Posterior cingulate gyrus (tissue), 11 donors: Measurements from ENCODE around the gene NAALADL2.
"Not testable (repeated sequence)": the region's sequence is repeated elsewhere in the genome, so short reads cannot be mapped to it uniquely, and the experiment has no call there.

ENCODE experiments used
- DNase-seq, 10 donors: peaks; one replicate each; pipeline versions ENCODE4 v3.0.0 to v3.0.0-alpha.2; 2020 to 2021; ENCODE audit warnings: mixed read lengths in 3 of 10
- intact Hi-C: fragments of 100-400 bp; cut with DNase I; formaldehyde crosslinking; loops from one replicate; pipeline ENCODE4 v1.15.1; 2023

Gene NAALADL2

GRCh38 chr3:175443682-175444081 is 584.5 kb downstream of the NAALADL2 start:
- intact Hi-C loops, result no loop called here
- DNase-seq, result no peak

GRCh38 chr3:175445741-175446140 is 586.6 kb downstream of the NAALADL2 start:
- intact Hi-C loops, result no loop called here
- DNase-seq, result peak in 3 of 10 donors; percentile 57 to 62 (median 58)

- intact Hi-C loops, result no loop called here
- no peak for DNase-seq
Measured at GRCh38 chr3:175447521-175447920, 588.4 kb downstream of the NAALADL2 start.

- intact Hi-C loops, result no loop called here
- no peak for DNase-seq
Measured at GRCh38 chr3:175453361-175453760, 594.2 kb downstream of the NAALADL2 start.

- intact Hi-C loops, result no loop called here
- DNase-seq, result no peak
Measured at GRCh38 chr3:175456466-175456865, 597.3 kb downstream of the NAALADL2 start.

- intact Hi-C loops, result no loop called here
- no peak for DNase-seq
Measured at GRCh38 chr3:175457301-175457700, 598.2 kb downstream of the NAALADL2 start.

- intact Hi-C loops, DNase-seq: not testable (repeated sequence)
Measured at GRCh38 chr3:175460849-175461399, 601.8 kb downstream of the NAALADL2 start.

- no peak for DNase-seq
- intact Hi-C loops, result no loop called here
Measured at GRCh38 chr3:175464362-175464761, 605.2 kb downstream of the NAALADL2 start.

GRCh38 chr3:175469124-175469523 is 610.0 kb downstream of the NAALADL2 start:
- DNase-seq, result no peak
- intact Hi-C loops, result no loop called here

GRCh38 chr3:175475765-175476164 is 616.6 kb downstream of the NAALADL2 start:
- no peak for DNase-seq
- intact Hi-C loops, result no loop called here

- DNase-seq, result no peak
- intact Hi-C loops, result no loop called here
Measured at GRCh38 chr3:175476489-175476888, 617.4 kb downstream of the NAALADL2 start.

- DNase-seq, result no peak
- intact Hi-C loops, result no loop called here
Measured at GRCh38 chr3:175477651-175478224, 618.6 kb downstream of the NAALADL2 start.

GRCh38 chr3:175478301-175478700 is 619.2 kb downstream of the NAALADL2 start:
- DNase-seq, result no peak
- intact Hi-C loops, result no loop called here

GRCh38 chr3:175479175-175479574 is 620.0 kb downstream of the NAALADL2 start:
- DNase-seq, result no peak

GRCh38 chr3:175479800-175480199 is 620.7 kb downstream of the NAALADL2 start:
- intact Hi-C loops, result no loop called here
- no peak for DNase-seq

More at GRCh38 chr3:175479175-175479574, 620.0 kb downstream of the NAALADL2 start:
- intact Hi-C loops, result no loop called here

GRCh38 chr3:175484666-175485065 is 625.5 kb downstream of the NAALADL2 start:
- no peak for DNase-seq
- intact Hi-C loops, result no loop called here

GRCh38 chr3:175485436-175485835 is 626.3 kb downstream of the NAALADL2 start:
- intact Hi-C loops, result no loop called here
- no peak for DNase-seq

GRCh38 chr3:175486255-175486654 is 627.1 kb downstream of the NAALADL2 start:
- DNase-seq, result no peak
- intact Hi-C loops, result no loop called here

- DNase-seq, result no peak
- intact Hi-C loops, result no loop called here
Measured at GRCh38 chr3:175489406-175489805, 630.3 kb downstream of the NAALADL2 start.

GRCh38 chr3:175493301-175493700 is 634.2 kb downstream of the NAALADL2 start:
- no peak for DNase-seq
- intact Hi-C loops, result no loop called here

GRCh38 chr3:175495331-175495730 is 636.2 kb downstream of the NAALADL2 start:
- intact Hi-C loops, result no loop called here
- no peak for DNase-seq

- intact Hi-C loops, result loop anchor here (10.0 kb wide), 1 partner anchor 1577 kb away; no protein-coding TSS in a partner anchor
Measured at GRCh38 chr3:175502155-175502554, 643.0 kb downstream of the NAALADL2 start.

More at GRCh38 chr3:175502155-175502554, 643.0 kb downstream of the NAALADL2 start:
- DNase-seq, result no peak
